IPS-15b (cell line): Measurements from ENCODE around the gene USB1.

Experiments
- H3K27me3 ChIP-seq: one replicate; pipeline ENCODE4 v1.6.1; 2013; ENCODE audit warnings: low read length; ENCODE audit not compliant: control insufficient read depth, insufficient read depth
- H3K36me3 ChIP-seq: one replicate; pipeline ENCODE4 v1.6.1; 2013; ENCODE audit warnings: low read length; ENCODE audit not compliant: control insufficient read depth, insufficient read depth
- H3K4me1 ChIP-seq: one replicate; pipeline ENCODE4 v1.6.1; 2013; ENCODE audit warnings: mild to moderate bottlenecking, low read length; ENCODE audit not compliant: control insufficient read depth, insufficient read depth
- H3K4me3 ChIP-seq: one replicate; pipeline ENCODE4 v1.5.1; 2013; ENCODE audit warnings: low read depth, low read length
- H3K9ac ChIP-seq: one replicate; pipeline ENCODE4 v1.6.1; 2013; ENCODE audit warnings: low read depth, mild to moderate bottlenecking, low read length
- H3K9me3 ChIP-seq: one replicate; pipeline ENCODE4 v1.6.1; 2013; ENCODE audit warnings: mild to moderate bottlenecking, low read length; ENCODE audit not compliant: control insufficient read depth, insufficient read depth

The USB1 gene

DNA sequence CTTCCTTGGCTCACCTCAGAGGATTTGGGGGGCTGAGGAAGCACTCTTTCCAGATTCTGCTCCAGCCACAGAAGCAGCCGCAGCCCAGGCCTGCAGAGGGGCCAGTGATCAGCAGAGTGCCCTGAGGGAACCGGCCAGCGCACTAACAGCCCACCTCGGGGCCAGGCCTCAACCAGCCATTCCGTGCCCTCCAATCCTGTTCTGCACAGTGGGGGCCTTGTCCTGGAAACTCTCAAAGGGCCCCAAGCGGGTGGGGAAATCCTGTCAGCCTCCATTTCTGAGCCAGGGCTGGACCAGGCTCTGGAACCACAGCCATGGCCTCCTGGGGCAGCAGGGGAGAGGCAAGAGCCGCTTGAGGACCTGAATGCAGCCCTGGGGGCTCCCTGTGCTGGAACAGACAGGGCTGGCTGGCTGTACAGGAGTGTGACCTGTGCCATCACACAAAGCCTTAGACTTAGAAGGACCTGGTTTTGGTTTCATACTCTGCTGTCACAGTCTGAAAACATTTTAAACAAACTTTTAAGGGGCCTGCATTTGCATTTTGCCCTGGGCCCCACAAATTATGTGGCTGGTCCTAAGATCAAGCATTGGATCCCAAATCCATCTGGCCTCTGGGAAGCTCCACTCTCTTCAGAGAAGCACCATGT lies 40.3 kb upstream of the USB1 start:
- no peaks in the 10 kb centered on the region for H3K27me3 ChIP-seq
- H3K4me3 ChIP-seq: no peak overlapping the region
- H3K36me3 ChIP-seq: no peaks in the 10 kb centered on the region

DNA sequence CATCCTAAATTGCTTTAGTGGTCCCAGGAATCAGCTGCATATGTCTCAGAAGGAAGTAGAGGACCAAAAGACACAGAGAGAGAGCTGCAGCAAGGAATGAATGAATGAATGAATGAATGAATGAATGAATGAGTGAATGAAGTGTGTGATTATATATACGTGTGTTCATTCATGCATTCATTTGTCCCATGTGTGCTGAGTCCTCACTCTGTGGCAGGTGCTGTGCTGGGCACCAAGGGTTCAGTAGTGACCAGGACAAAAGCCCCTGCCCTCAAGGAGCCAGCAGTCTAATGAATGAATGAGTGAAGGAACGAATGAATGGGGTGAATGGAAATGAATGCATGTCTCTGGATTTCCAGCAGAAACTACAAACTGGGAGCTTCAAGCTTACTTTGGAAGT lies 39.7 kb upstream of the USB1 start:
- Histone ChIP-seq H3K27me3 (no peaks in the 10 kb centered on the region), H3K4me1 (peaks cover 9% of the 10 kb centered on the region), H3K9me3 (no peaks in the 10 kb centered on the region), H3K9ac (no peak overlapping the region), H3K4me3 (no peak overlapping the region), H3K36me3 (no peaks in the 10 kb centered on the region)

More for the DNA sequence above, 40.3 kb upstream of the USB1 start:
- Histone ChIP-seq H3K4me1 (peaks cover 9% of the 10 kb centered on the region), H3K9ac (no peak overlapping the region), H3K9me3 (no peaks in the 10 kb centered on the region)

DNA sequence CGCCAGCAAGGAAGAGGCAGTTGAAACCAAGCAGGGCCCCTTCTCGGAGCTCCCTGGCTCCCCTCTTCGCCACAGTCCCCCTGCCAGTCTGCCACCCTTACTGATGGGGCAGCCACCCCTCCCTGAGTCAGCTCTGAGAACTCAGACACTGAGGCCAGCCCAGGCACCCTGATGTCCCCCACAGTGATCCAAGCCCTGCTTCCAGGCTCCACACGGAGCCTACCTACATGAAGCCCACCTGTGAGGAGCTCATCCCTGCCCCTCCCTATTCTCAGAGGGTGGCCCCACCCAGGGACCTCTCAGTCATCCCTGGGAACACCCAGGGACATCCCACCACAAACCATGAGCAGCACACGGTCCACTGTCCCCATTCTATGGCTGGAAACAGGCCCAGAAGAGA lies 39.2 kb upstream of the USB1 start:
- Histone ChIP-seq H3K9ac (no peak overlapping the region), H3K36me3 (no peaks in the 10 kb centered on the region), H3K4me3 (no peak overlapping the region), H3K27me3 (no peaks in the 10 kb centered on the region), H3K4me1 (peaks cover 9% of the 10 kb centered on the region), H3K9me3 (no peaks in the 10 kb centered on the region)

DNA sequence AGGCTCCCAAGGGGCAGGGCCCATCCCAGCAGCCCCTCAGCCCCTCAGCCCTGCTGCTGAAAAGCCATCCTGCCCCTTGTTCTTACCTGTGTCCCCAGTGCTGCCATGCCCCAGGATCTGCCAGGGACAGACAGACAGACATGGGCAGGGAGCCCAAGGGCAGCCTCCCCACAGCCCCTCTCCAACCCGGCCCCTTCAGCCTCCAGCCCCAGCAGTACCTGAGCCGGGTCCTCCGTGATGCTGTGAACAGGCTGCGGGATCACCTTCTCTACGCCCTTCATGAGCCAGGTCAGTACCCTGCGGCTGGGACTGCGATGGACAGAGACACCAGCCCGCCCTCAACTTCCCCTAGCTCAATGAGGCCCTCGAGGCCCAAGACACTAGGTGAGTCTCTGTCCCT lies 38.5 kb upstream of the USB1 start:
- Histone ChIP-seq H3K4me1 (peaks cover 2% of the 10 kb centered on the region), H3K4me3 (no peak overlapping the region), H3K36me3 (no peaks in the 10 kb centered on the region), H3K9me3 (no peaks in the 10 kb centered on the region), H3K27me3 (no peaks in the 10 kb centered on the region), H3K9ac (no peak overlapping the region)

DNA sequence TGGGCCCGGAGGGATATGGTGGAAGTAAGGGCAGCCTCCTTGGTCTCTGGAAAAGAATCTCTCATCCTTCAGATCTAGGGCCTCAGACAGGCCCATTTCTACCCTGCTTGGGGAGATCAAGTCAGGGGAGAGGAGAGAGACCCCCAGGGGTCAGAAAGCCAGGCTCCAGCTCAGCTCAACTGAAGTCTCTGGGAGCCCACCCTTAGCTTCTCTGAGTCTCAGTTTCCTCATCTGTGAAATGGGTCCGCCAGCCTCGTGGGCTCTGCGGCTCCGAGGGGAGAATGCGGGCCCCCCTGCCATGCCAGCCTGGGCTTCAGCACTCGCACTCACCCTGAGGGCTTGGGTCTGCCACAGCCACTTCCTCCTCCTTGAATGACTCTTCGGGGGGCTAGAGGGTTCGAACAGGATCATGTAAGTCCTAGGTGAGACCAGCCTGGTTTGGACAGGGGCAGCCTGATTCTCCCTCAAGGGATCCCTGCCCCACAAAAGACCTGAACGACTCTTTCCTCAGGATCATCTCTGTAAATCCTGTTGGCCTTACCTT lies 37.0 kb upstream of the USB1 start:
- Histone ChIP-seq H3K9me3 (no peaks in the 10 kb centered on the region), H3K4me1 (no peaks in the 10 kb centered on the region), H3K9ac (no peak overlapping the region), H3K36me3 (no peaks in the 10 kb centered on the region), H3K27me3 (no peaks in the 10 kb centered on the region), H3K4me3 (no peak overlapping the region)

DNA sequence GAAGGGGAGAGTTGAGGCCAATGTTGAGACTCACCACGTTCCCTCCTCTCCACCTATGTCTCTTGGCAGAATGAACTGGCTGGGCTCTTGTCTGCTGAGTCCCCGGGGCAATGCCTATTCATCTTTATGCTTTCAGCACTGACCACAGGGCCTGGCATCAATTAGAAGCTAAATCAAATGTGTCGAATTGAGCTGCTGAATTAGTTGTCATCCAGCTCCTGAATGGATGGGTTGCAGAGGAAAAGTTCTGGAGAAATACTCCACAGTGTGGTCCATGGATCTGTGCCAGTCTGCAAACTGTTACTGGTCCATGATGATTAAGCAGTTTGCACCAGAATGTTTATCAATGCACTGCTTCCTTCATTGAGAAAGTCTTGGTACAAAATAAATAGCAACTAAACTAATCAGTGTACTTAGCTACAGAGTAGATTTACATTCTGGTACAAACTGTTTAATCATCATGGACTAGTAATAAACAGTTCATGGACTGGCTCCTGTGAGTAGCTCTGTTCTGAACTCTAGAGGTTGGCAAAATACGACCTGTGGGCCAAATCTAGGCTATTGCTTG lies 34.9 kb upstream of the USB1 start:
- Histone ChIP-seq H3K9ac (no peak overlapping the region), H3K27me3 (no peaks in the 10 kb centered on the region)

DNA sequence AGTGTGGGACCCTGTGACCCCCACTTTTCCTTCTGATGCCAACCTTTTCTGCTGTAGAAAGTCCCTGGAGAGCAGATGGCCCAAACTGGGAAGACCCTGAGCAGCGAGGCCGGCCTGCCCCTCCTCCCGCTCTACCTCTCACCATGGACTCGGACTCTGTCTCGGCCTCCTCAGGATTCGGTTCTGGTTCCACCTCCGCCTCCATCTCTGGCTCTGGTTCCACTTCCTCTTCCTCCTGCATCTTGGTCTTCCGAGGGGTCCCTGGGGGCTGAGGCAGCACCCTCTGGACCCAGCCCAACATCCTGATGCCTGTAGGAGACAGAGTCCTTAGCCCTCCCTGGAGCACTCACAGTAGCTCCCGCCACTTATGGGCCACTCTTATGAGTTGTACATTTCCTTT lies 34.2 kb upstream of the USB1 start:
- no peaks in the 10 kb centered on the region for H3K9me3 ChIP-seq
- H3K4me3 ChIP-seq: no peak overlapping the region
- H3K27me3 ChIP-seq: no peaks in the 10 kb centered on the region
- H3K36me3 ChIP-seq: no peaks in the 10 kb centered on the region
- no peaks in the 10 kb centered on the region for H3K4me1 ChIP-seq
- no peak overlapping the region for H3K9ac ChIP-seq

More for the DNA sequence above, 34.9 kb upstream of the USB1 start:
- Histone ChIP-seq H3K9me3 (no peaks in the 10 kb centered on the region), H3K4me3 (no peak overlapping the region), H3K36me3 (no peaks in the 10 kb centered on the region), H3K4me1 (no peaks in the 10 kb centered on the region)

DNA sequence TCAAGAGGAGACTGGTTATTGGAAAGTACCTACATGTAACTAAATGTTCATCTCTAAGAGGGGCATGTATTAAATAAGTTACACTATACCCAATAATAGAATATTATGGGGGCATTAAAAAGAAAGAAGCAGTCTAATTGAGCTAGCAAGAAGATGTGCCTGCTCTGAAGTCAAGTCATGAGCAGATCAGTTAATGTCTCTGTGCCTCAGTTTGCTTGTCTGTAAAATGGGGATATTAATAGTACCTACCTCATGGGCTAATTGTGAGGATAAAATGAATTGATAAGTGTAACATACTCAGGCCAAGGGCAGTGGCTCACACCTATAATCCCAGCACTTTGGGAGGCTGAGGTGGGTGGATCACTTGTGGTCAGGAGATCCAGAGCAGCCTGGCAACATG lies 33.3 kb upstream of the USB1 start:
- H3K4me1 ChIP-seq: no peaks in the 10 kb centered on the region
- H3K36me3 ChIP-seq: no peaks in the 10 kb centered on the region
- H3K4me3 ChIP-seq: no peak overlapping the region
- no peaks in the 10 kb centered on the region for H3K27me3 ChIP-seq
- no peaks in the 10 kb centered on the region for H3K9me3 ChIP-seq
- no peak overlapping the region for H3K9ac ChIP-seq

DNA sequence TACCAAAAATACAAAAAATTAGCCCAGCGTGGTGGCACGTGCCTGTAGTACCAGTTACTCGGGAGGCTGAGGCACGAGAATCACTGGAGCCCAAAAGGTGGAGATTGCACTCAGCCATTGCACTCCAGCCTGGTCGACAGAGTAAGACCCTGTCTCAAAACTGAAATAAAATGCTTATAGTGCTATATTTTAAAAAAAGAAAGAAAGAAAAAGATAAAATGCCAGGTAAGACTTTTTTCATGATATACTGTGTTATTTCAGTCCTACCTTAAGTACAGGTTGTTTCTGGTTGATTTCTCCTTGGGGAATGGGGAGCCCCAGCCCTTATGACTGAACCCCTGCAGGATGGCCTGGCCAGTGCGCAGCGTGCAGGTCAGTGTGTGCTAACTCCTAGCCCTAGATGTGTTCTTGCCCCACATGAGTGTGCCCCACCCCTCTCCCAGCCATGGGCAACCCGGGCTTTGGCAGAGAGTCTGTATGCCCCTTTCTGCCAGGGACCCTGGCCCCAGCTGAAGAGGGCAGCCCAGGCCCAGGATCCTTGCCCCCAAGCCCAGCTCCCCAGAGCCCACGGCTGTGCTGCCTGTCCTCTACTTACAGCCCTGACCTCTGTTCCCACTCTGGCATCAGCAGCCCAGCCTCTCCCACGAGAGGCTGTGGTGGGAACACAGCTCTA lies 31.6 kb upstream of the USB1 start:
- no peak overlapping the region for H3K4me3 ChIP-seq
- H3K9me3 ChIP-seq: no peaks in the 10 kb centered on the region
- no peak overlapping the region for H3K9ac ChIP-seq
- H3K4me1 ChIP-seq: no peaks in the 10 kb centered on the region
- H3K36me3 ChIP-seq: no peaks in the 10 kb centered on the region
- H3K27me3 ChIP-seq: no peaks in the 10 kb centered on the region

DNA sequence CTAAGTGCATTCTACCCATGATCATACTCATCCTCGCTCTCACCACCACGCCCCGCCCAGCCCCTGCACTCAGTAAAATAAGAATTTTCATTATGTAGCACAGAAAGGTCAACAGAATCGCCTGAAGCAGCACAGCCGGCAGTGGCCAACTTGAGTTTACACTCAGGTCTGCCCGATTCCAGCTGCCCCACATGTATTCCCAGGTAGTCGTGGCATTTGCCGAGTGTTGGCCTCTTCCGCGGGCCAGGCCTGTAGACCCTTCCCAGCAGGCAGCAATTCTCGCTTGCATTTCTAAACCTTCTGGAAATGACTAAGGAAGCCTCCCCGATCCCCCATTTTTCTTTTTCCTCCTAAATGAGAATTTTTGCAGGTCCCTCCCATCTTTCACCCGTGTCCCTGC lies 30.9 kb upstream of the USB1 start:
- no peaks in the 10 kb centered on the region for H3K27me3 ChIP-seq
- no peak overlapping the region for H3K4me3 ChIP-seq
- no peaks in the 10 kb centered on the region for H3K4me1 ChIP-seq
- no peaks in the 10 kb centered on the region for H3K36me3 ChIP-seq
- H3K9me3 ChIP-seq: no peaks in the 10 kb centered on the region
- no peak overlapping the region for H3K9ac ChIP-seq

DNA sequence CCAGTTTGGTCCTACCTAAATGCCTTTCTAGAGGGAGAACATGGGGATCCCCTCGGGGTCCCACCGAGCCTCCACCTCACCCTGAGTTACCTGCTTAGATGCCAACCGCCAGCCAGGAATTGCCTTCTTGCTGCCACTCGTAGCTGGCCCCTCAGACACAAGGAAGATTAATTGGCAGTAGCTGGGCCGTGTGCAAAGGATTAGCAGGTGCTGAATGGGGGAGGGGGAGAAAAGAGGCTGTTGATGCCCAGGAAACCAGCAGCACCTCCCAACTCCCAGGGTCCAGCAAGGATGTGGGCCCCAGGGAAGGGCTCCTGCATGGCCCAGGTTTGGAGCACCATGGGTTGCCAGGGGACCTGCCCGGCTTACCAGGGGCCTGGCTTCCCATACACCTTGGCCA lies 30.2 kb upstream of the USB1 start, which contains the start of gene CNGB1:
Gene CNGB1 (minus strand): TSS at position 159 of the 400 bp plus-strand sequence. CDS start 3,842 bp downstream, outside the sequence.
- H3K27me3 ChIP-seq: no peaks in the 10 kb centered on the region
- no peaks in the 10 kb centered on the region for H3K36me3 ChIP-seq
- no peak within 1 kb of the TSS for H3K4me3 ChIP-seq
- no peak within 1 kb of the TSS for H3K9ac ChIP-seq
- no peaks in the 10 kb centered on the region for H3K9me3 ChIP-seq
- H3K4me1 ChIP-seq: no peaks in the 10 kb centered on the region

DNA sequence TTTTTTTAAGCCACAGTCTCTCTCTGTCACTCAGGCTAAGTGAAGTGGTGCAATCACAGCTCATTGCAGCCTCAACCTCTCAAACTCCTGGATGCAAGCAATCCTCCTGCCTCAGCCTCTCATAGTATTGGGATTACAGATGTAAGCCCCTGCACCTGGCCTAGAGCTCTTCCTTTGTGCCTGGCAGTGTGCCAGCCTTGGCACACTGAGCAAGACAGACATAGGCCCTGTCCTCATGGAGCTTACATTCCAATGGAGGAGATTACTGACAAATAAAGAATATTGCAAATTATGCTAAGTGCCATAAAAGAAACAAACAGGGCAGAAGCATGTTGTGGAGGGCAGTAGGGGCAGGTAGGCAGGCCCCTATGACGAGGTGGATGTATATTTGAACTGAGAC lies 29.4 kb upstream of the USB1 start:
- no peak overlapping the region for H3K4me3 ChIP-seq
- no peaks in the 10 kb centered on the region for H3K27me3 ChIP-seq
- no peaks in the 10 kb centered on the region for H3K9me3 ChIP-seq
- no peaks in the 10 kb centered on the region for H3K4me1 ChIP-seq
- no peaks in the 10 kb centered on the region for H3K36me3 ChIP-seq
- H3K9ac ChIP-seq: no peak overlapping the region
